GM18502 (cell line): Measurements from ENCODE around the gene EDRF1.

Experiments used
- ATAC-seq: cut with Tn5 transposase; IDR thresholded peaks from one replicate; pipeline ENCODE4 v1.9.1; 2021; ENCODE audit warnings: mild to moderate bottlenecking; ENCODE audit not compliant: unreplicated experiment, poor library complexity

EDRF1 gene

DNA sequence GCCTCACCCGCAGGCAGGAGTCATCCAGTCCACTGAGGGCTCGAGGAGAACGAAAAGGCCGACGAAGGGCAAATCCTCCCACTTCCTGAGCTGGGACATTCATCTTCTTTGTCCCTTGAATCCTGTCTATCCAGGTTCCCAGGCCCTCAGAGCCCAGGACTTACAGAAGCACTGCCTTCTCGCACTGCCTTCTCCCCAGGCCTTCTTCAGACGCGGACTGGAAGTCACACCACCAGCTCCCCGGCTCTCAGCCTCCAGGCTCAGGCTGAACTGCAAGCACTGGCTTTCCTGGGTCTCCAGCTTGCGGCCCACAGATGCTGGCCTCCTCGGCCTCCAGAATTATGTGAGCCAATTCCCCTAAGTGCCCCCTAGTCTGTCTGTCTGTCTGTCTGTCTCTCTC is 62.5 kb downstream of the EDRF1 start:
- ATAC-seq: no peak

DNA sequence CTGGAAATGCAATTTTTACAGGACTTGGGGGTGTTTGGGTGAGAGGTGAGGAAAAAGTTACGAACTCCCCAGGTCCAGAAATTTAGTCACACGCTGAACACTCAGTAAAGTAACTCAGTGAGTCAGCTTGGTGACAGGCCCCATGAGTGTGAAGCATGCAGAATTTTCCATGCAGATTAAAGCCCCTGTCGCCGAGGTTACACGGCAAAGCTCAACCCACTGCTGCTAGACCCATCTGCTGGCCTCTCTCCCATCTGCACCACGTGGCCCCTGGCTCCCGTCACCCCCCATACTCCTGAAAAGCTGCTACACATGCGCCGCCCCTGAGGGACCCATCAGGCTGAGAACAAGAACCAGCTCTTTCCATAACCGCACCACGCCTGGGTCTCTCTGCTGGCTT is 63.1 kb downstream of the EDRF1 start:
- no peak for ATAC-seq

DNA sequence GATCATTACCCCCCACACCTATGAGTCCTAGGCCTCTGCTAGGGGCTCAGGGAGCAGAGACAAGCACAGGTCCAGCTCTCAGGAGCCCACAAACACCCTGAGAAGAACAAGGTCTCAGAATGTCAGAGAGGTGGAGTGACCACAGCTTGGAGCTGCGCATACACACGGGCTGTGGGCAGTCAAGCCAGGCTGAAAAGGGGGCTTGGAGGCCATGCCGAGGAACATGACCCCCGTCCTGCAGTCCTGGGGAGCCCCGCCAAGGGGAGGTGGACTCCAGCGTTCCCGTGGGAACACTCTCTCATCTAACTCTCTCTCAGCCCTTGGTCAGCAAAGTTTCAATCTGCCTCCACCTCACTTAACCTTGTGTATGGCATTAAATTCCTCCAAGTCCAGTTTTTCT is 63.9 kb downstream of the EDRF1 start:
- no peak for ATAC-seq

DNA sequence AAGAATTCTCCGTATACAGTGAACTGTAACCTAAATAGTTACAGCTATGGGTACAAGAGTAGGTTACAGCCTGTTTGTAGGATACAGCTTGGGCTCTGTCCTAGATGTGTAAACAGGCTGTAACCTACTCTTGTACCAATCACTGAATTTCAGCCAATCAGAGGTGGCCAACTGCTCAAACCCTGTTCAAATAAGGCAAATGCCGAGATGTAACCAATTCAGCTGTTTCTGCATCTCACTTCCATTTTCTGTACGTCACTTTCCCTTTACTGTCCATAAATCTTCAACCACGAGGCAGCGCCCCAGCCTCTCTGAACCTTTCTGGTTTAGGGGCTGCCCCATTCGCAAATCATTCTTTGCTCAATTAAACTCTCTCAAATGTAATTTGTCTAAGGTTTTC is 64.4 kb downstream of the EDRF1 start:
- peak; percentile 84 for ATAC-seq

DNA sequence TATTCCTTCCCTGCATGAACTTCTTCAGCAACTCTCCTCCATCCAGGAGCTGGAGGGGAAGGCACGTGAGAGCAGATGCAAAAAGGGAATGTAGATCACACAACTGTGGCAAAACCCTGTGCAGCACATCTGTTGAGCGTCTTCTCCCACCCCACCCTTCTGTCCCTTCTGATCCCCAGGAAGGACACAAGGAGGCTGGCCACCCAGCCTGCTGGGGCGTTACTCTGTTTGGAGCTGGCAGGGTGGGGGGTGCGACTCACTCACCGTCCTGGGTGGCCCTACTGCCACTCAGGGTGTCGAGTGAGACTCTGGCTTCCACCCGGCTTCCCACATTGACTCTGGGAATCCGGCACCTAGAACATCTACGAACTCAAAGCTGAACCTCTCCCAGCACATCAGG is 66.3 kb downstream of the EDRF1 start:
- ATAC-seq: no peak

DNA sequence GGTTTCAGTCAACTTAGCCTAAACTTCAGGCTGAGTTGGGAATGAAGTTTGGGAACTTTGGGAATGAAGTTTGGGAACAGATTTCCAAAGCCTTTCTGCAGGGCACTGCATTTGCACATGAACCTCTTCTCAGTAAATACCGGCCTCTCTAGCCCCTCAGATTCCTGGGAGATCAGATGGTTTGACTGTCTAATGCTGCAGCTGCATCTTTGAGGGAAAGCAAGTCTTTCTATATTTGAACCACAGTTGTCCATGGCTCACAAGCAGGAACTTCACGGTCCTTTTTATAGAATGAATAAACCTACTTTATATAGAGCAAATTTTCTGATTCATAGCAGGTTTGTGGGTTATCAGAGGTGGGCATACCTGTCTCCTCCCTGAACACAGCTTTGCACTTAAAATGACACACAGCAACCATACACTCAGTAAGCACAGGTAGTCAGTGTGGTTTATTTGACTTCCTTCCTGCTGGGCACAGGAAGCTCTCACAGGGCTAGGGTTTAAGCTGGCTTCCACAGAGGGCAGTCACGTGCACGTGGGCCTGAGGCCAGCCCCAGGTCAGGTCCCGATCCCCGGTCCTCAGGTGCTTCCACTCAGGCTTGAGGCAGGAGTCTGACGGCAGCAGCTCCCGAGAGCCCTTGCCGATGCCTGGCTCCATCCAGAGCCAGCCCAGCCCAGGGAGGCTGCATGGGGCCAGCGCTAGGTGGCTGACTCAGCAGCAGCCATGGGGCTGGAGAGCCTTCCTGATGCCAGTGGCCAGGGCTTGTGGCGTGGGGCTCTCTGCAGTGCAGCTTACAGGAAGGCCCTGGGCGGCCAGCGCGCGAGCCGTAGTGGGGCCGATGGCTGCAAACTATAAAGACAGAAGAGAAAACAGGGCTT is 68.9 kb downstream of the EDRF1 start:
- ATAC-seq: no peak

DNA sequence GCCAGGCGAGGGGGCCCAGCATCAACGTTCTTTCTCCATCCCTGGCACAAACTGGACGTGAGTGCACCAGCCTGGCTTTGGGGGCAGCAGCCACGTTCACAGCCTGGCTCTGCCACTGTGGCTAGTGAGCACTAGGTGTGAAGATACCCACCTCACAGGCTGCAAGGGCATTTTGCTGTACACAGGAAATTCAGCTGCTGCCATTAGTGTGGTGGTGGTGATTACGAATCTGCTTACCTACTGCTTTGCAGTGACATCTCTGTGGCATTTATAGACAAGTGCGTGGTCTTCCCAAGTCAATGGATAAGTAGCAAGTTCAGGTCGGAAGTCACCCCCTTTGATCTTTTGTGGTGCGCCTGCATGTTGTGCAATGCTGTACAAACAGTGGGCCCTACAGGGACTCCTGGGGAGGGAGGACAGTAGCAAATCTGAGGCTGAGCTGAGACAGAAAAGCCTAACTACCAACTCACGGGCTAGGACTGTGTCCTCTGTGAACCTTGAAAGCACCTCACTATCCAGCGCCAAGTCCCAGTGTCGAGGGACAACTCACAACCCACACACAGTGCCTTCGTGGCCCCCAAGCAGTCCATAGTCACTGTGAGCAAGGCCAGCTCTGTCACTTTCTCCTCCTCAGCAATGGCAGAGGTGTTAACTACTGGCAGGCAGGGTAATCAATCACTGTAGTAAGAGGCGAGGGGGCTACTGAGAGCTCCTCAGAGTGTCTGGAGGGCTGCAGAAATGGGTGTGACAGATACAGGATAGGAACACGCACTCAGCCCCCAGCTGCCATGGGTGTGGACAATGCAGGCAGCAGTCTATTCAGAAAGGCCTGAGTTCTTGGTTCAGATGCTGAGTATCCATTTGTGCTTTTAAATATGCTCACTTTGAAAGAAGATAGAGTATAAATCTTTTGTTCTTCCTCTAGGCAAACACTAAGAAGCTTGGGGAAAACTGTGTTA is 73.1 kb downstream of the EDRF1 start:
- no peak for ATAC-seq

DNA sequence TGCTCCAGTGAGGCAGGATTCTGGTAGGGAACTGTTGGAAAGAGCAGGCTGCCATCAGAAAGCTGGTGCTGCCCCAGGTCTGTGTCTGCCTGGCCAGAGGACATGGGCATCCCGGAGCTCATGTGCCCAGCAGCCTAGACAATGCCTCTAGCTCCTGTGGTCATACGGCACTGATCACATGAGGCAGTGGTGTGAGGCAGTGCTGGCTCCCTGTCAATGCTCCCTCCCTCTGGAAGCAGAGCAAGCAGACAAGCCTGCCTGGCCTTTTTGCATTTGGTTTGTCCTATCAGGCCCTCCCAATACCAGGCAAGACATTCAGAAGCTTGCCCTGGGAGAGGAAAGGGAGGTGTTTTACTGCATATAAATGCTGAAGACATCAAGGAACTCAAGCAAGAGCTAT is 75.6 kb downstream of the EDRF1 start:
- ATAC-seq: no peak

DNA sequence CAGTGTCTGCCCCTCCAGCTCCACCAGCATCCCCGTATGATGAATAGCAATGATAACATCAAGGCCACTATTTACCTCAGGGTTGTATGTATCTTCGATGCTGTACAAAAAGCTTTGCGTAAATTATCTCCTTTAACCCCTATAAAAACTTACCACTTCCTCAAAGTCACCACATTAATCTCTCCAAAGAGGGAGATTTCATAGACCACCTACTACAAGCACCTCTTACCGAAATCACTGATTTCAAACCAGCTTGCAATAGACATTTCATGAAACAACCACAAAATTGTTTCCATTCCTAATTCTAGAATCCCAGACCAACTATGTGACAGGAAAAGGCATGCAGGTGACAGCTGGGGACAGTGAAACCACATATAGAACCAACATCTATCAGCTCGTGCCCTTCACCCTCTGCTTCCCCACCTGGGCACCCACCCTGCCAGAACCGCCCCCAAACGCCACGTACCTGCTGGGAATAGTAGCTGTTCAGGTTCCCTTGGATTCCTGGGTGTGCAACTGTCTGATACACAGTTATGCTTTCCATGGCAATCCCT is 76.2 kb downstream of the EDRF1 start:
- ATAC-seq: no peak

DNA sequence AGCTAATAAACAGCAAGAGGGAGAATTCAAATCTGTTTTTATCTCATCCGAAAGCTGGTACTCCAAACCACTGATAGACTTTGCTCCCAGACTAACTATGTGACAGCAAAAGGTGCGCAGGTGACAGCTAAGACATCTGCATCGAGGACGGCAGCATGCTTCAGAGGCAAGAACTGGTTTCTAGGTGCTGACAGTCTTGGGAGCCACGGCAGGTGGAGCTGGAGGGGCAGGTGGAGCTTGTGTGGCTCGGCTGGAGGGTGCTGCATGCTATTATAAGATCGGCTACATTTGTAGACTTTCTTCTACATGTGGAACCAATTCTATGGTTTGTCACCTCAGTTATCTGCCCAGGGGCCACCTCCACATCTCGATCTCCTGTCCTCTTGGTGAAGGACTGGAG is 77.9 kb downstream of the EDRF1 start:
- no peak for ATAC-seq

DNA sequence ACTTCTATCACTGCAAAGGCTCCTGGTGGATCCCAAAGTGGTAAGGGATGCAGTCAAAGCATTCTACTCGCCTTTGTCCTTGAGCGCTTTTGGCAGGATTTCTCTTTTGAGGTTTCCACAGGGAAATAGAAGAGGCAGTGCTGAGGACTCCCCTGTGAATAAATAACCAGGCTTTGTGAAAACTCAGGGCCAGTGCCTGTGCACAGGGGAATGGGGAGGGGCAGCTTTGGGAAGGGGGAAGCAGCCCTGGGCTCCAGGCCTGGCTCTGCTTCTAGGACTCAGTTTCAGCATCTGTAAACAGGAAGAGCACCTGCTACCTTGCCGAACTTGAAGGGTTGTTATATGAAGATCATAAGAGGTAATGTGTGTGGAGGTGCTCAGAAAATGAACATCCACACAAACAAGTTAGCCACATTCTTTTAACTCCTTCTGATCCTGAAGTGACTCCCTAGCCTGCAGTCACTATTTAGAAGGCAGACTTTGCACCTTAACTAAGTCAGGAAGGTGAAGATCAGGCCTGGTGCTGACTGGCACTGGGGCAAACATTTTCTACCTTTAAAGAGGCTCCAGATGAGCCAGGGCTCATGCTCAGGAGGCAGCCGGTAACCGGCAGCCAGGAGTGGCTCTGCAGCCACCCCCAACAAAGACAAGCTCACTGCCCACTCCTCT is 78.6 kb downstream of the EDRF1 start:
- no peak for ATAC-seq

DNA sequence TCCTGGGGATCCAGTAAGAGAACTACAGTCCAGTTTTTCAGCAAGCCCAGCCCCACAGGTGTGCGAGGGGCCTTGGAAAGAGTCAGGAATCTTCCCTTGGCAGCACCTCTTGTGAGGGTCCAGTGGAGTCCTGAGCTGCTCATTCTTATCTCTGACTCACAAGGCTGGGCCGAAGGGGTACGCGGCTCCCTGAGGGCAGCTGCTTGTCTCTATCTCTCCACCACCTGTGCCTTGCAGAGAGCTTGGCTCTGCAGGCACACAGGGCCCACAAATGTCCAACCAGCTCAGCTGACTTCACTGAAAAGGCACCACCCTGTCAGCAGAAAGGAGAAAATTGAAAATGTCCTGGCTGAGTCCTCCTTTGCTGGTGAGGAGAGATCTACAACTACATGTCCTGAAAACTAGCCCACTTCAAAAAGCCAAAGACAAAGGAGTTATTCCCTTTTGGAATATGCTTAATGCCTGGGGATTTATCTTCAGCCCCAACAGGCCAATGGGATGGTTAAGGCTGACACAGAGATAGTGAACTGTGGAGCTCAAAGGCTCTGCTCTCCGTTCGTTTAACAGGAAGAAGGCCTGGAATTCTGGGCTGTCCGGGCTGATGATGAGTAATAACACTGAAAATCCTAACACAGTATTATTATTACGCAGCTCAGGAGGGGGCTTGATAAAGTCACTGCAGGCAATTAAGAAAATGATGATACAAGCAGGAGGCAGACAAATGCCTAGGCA is 80.1 kb downstream of the EDRF1 start:
- no peak for ATAC-seq

DNA sequence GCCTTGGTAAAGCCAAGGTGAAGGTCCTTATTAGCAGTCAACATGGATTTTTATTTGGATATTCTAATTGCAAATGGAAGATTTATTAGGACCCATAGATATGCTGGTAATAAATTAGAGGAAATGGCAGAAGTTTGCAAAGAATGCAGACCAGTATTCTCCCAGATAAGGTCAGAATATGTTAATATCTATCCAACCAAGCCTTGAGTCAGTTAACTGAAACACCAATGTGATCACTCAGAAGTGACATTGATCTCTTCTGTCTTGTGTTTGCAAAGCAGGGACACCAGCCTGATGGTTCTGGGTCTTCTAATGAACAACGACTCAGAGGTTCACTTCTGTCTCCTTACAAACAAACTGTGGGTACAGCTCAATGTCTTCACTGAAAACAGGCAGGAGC is 82.1 kb downstream of the EDRF1 start:
- ATAC-seq: no peak

DNA sequence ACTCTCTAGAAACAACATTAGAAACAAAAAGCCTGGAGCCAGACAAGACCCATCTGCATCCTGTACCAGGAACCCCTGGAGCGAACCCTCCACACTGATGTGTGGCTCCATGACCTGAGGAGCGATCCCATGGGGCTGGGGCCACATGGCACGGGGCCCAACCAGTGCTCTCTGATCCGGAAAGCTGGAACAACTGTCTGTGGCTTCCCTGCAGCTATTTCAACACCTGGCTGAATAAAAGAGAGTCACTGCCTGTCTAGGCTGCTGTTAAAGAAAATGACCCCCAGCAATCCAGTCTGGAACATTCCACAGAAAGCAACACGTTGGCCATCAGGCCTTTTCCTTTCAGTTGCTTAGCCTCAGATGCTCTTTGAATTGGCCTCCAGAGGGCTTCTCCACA is 82.6 kb downstream of the EDRF1 start:
- ATAC-seq: no peak

DNA sequence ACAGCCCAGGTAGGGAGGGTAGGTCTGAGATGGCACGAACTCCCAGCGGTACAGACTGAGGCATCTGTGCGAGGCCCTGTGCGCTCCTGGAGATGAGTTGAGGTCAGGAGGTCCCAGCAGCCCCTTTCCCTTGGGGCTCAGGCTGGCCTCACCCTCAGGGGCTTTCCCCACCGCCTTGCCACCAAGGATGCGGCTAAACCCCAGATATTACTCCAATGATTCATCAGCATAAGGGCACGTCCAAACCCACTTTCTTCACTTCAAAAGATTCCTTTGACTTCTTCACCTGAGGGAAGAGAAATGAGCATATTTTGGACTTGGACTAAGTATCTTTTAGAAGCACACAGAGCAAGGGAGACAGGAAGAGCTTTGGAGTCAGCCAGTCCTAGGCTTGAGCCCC is 83.2 kb downstream of the EDRF1 start:
- no peak for ATAC-seq

DNA sequence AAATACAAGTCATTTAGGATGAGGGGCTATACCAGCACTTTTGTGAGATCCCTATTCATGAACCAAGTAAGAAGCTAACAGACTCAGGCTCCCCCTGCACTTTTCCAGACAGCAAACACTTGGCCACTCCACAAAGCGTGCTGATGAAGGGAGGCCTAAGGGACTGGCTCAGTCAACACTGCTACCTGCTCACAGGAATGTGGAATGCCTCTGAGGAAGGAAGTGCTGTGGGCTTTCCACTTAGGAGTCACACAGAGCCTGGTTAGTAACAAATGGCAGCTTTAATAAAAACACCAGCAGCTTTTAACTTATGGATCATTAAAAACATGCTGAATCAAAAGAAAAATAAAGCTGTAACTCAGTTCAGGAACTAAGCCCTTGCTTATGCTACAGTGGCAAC is 88.5 kb downstream of the EDRF1 start:
- no peak for ATAC-seq

DNA sequence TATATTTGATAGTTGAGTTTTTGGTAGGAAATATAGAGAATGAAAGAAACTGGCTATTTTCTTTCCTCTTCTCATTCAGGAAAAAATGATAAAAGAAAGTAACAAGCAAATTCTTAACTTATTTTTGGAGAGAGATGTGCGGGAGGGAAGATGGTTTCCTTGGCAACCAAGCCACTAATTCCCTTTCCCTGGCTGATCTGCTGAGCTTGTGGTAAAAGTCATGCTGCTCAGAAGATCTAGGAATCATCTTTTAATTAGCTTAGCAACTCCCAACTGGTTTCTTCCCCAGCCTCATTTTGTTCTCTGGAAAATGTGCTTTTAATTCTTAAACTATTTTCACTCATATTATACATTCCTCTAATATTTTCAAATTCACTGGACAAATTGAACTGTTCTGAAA is 91.7 kb downstream of the EDRF1 start:
- ATAC-seq: no peak

DNA sequence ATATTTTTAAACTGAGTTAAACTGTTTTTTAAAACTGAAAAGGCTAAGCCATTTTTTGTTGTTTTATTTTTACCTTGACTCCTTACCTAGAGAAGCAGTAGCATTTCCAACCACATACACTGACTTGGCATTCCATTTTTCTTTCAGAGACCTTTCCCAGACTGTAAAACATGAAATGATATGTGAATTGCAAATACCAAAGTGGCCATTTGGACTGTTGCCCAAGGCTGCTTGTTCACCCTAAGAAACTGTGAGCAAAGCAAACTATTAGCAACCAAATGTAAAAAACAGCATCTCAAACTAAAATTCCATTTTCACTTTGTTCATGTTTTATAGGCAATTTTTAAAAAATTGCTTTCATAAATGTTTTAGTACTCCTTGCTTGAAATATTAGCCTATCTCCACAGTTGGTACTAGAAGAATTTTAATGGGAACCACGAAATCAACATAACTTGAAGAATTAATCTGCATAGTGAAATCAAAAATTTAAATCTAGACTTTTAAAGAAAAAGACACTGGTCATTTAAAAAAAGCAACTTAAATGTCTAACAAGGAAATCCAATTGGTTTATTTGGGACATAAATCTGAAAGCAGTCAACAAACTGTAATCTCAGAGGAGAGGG is 92.7 kb downstream of the EDRF1 start:
- ATAC-seq: no peak
